Peyer's patch (tissue), 4 donors: ENCODE measurements around the gene GOLGA1.

Experiments used
- POLR2A ChIP-seq, 2 donors: fragments of 450-650 bp; IDR thresholded peaks; one replicate each; pipeline ENCODE4 v1.5.1; 2017; ENCODE audit warnings: antibody characterized with exemption in 2 of 2, mild to moderate bottlenecking in 2 of 2, moderate library complexity in 2 of 2
- TF ChIP-seq, protein P1 (sequence below), 6 experiments: fragments of 450-650 bp in 4 of 6; fragments of 200-600 bp in 2 of 6; sonication (generic) in 1 of 6; IDR thresholded peaks; one replicate each; pipeline ENCODE4 v1.5.1; 2017 to 2019; ENCODE audit warnings: antibody characterized with exemption in 6 of 6, mild to moderate bottlenecking in 3 of 6, moderate library complexity in 1 of 6

- TF ChIP-seq, protein P1, sequence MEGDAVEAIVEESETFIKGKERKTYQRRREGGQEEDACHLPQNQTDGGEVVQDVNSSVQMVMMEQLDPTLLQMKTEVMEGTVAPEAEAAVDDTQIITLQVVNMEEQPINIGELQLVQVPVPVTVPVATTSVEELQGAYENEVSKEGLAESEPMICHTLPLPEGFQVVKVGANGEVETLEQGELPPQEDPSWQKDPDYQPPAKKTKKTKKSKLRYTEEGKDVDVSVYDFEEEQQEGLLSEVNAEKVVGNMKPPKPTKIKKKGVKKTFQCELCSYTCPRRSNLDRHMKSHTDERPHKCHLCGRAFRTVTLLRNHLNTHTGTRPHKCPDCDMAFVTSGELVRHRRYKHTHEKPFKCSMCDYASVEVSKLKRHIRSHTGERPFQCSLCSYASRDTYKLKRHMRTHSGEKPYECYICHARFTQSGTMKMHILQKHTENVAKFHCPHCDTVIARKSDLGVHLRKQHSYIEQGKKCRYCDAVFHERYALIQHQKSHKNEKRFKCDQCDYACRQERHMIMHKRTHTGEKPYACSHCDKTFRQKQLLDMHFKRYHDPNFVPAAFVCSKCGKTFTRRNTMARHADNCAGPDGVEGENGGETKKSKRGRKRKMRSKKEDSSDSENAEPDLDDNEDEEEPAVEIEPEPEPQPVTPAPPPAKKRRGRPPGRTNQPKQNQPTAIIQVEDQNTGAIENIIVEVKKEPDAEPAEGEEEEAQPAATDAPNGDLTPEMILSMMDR (IDR thresholded peaks at IDR 0.05) = no peak
- TF ChIP-seq POLR2A (IDR thresholded peaks at IDR 0.05) = peak; percentile 83 to 88
Measured at GRCh38 chr9:124868511-124869465, 72.1 kb downstream of the GOLGA1 start.
